ENCODE results near the gene NARS2.
"Not testable (repeated sequence)": the region's sequence is repeated elsewhere in the genome, so short reads cannot be mapped to it uniquely, and the experiment has no call there.

Gene NARS2

DNA sequence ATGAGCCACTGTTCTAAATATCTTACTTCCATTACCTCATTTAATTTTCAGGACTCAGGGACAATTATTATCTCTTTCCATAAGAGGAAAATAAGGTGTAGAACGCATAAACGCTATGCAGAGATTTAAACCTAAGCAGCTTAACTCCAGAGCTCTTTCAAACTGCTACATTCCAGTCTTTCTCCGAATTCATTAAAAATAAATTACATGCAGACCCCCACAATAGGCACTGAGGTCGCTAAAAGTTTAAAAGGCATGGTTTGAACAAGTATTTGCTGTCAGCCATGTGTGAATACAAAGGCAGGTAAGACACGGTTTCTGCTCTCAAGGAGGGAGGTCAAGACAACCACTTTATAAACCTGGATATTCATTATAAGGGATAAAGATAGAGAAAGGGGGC, 983 bp downstream of the NARS2 start:
- no peak for DNase-seq

DNA sequence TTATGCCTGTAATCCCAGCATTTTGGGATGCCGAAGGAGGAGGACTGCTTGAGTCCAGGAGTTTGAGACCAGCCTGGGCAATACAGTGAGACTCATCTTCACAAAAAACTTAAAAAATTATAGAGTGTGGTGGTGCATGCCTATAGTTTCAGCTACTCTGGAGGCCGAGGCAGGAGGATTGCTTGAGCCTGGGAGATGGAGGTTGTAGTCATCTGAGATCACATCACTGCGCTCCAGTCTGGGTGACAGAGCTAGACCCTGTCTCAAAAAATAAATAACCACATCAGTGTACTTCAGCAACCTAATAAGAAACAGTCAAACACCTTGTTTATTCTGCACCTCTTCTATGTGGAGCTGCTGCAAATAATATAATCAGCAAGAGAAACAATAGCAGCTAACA, 1.4 kb downstream of the NARS2 start:
- DNase-seq: no peak

GRCh38 chr11:78572394-78572793, 2.3 kb downstream of the NARS2 start:
- no peak for DNase-seq

DNA sequence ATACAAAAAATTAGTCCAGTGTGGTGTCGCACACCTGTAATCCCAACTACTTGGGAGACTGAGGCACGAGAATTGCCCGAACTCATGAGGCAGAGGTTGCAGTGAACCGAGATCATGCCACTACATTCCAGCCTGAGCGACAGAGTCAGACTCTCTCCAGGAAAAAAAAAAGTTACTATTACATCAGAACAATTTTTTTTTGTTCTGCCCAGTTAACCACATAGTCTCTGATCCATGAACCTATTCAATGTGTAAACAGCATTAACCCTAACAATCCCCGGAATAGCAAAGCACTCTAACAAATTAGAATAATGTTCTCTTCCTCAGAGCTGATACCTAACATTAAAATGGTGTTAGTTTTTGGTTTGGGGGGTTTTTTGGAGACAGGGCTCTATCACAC, 4.6 kb downstream of the NARS2 start:
- no peak for DNase-seq

DNA sequence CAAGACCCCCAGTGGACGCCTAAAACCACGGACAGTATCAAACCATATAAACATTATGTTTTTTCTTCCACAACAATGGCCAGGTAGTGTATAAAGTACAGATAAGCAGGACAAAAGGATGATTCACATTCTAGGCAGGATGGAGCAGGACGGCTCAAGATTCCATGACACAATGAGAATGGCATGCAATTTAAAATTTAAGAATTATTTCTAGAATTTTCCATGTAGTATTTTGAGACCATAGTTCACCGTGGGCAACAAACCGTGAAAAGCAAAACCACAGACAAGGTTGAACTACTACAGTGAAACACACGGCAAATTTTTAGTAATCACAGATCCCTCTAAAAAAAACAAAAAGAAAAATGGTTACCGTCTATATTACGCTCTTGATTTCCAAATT, 7.5 kb downstream of the NARS2 start:
- no peak for DNase-seq

GRCh38 chr11:78564490-78565467, 9.9 kb downstream of the NARS2 start:
- DNase-seq: no peak

DNA sequence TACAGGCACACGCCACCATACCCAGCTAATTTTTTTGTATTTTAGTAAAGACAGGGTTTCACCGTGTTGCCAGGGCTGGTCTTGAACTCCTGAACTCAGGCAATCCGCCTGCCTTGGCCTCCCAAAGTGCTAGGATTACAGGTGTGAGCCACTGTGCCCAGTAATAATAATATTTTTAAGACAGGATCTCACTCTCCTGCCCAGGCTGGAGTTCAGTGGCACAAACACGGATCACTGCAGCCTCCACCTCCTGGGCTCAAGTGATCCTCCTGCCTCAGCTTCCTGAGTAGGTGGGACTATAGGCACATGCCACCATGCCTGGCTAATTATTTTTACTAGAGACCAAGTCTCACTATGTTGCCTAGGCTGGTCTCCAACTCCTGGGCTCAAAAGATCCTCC, 10.6 kb downstream of the NARS2 start:
- not testable (repeated sequence) for DNase-seq

GRCh38 chr11:78563090-78563489, 11.6 kb downstream of the NARS2 start:
- DNase-seq: not testable (repeated sequence)

DNA sequence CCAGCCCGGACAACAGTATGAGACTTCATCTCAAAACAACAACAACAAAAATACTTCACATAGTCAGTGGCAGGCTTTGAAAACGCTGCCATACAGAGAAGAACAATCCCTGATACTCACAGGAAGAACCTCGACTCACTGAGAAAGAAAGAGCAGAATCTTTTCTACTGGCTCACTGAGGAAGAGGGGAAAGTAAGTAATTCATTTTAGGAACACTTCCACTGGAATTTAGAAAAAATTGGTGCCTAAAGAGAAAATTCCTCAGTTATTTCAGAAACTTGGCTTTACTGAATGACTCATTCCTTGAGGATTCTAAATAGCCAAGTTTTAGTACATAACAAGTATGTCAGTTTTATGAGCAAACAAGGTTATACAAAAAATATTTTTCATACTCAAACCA, 12.3 kb downstream of the NARS2 start:
- no peak for DNase-seq

DNA sequence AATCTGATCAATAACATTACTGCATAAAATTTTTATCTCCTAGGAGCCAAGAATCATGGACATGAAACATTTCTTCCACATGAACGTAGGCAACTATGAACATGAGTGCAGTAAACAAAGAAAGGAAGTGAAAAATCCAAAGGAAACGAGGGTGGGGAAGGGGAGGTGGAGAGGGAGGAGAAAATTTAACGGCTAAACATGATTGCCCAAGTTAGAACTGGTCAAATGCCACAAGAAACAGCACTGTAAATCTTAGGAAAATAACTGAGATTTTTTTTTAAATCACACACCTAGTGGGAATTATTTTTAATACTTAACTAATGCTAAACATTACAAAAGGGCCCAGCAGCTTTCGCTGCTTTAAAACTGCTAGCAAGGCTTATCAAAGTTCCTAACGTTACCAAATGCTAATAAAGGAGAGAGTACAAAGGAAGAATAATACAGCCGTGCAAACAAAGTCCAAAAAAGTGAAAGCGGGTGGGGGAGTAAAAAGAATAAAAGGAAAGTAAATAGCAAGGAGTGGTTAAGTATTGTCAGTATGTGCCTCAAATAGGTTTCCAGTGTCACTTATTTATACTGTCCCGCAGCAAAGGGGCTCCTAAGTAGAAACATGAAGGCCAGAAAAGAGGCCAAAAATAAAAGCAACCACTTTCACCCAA, 13.7 kb downstream of the NARS2 start:
- no peak for DNase-seq

- DNase-seq: no peak
These were observed 14.5 kb downstream of the NARS2 start for GRCh38 chr11:78560153-78560552.

GRCh38 chr11:78557236-78557635, 17.4 kb downstream of the NARS2 start:
- DNase-seq: no peak

DNA sequence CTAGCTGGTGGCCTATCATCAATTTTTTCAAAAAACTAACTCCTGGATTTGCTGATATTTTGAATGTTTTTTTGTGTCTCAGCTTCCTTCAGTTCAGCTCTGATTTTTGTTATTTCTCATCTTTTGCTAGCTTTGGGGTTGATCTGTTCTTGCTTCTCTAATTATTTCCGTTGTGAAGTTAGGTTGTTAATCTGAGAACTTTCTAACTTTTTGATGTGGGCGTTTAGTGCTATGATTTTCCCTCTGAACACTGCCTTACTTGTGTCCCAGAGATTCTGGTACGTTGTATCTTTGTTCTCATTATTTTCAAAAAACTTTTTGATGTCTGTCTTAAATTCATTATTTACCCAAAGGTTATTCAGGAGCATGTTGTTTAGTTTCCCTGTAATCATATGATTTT, 19.1 kb downstream of the NARS2 start:
- DNase-seq: no peak

DNA sequence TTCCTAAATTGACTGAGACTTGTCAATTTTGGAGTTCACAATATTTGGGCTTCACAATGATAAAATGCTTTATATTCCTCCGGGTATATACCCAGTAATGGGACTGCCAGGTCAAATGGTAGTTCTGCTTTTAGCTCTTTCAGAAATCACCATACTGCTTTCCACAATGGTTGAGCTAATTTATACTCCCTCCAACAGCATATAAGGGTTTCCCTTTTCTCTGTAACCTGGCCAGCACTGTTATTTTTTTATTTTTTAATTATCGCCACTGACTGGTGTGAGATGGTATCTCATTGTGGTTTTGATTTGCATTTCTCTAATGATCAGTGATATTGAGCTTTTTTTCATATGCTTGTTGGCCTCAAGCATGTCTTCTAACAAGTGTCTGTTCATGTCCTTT, 21.8 kb downstream of the NARS2 start:
- DNase-seq: no peak

- DNase-seq: not testable (repeated sequence)
These were observed 22.5 kb downstream of the NARS2 start for GRCh38 chr11:78552139-78552538.

GRCh38 chr11:78551066-78551465, 23.6 kb downstream of the NARS2 start:
- DNase-seq: no peak

DNA sequence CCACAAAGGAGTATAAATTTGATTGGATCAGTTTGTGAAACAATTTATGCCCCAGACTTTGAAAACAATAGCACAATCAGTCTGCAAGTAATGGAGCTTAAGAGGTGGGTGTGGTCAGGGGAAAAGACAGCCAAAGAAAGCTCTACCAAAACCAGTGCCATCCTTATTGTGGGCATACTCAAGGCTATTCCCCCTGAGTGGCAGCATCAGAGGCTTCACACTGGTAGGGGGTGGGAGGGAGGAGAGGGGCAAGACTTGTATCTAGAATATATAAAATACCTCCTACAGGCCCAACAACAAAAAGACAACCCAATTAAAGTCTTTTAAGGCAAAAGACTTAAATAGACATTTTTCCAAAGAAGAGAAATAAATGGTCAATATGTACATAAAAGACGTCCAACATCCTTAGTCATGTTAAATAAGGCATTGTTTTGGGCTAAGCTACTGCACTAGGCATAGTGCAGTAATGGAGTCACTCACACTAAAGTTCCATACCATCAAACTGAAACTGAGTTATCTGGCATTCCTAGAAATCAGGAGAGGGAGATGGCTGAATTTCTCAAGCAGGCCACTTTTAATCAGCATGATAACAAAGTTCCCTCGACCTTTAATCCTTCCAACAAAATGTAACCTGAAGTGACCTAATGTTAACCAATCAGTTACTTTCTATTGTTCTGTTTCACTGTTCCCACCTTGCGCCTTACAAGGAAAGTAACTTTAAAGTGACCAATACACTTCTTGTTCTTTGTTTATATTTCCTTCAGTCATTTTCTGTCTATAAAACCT, 24.8 kb downstream of the NARS2 start:
- no peak for DNase-seq

- DNase-seq: no peak
These were observed 25.6 kb downstream of the NARS2 start for GRCh38 chr11:78548911-78549590.

GRCh38 chr11:78547931-78548705, 26.5 kb downstream of the NARS2 start:
- no peak for DNase-seq

DNA sequence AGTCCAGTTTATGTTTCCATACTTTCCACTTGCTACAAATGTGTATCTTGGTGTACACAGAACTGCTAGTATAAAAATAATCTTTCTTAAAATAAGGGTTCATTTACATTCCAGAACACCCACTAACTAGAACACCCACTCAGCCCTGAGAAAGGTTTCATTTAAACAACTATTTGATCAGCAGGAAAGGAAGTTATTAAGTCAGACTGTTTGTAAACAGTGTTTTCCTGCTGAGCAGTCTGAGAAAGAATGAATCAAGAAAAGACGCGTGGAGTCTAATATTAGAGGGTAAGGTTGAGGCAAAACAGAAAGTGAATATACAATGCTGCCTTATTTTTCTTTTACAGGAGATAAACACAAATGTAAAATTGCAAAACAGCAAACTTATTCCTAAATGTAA, 32.7 kb downstream of the NARS2 start:
- DNase-seq: no peak

- no peak for DNase-seq
These were observed 33.1 kb downstream of the NARS2 start for GRCh38 chr11:78541537-78541936.

DNA sequence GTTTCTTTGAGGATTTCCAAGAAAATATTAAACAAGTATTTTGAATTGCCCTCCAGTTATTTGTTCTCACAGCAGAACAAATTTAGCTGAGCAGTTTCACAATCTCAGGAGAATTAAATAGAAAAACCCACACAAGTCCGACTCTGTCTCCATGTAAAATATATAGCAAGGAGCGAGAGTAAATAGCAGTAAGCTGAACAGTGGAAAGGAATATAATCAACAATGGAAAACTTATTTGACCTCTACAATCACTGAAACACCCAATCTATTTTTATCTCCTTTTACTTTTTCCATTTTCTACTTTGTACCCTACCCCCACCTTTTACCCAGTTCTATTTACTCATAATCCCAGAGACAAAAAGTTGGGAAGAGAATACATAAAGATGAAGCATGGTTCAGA, 34.4 kb downstream of the NARS2 start:
- no peak for DNase-seq

Data from NCI-H2107 (cell line).